HG03039 (cell line): Measurements from ENCODE around the gene VCP.

Experiments
- ATAC-seq: cut with Tn5 transposase; IDR thresholded peaks from one replicate; pipeline ENCODE4 v1.9.1; 2021; ENCODE audit warnings: mild to moderate bottlenecking, moderate library complexity; ENCODE audit not compliant: unreplicated experiment

Gene VCP

GRCh38 chr9:35072461-35073278 lies at the start of gene VCP:
VCP (minus strand) TSS chr9:35072625; CDS start chr9:35072353, 272 bp downstream.
- ATAC-seq, result peak; percentile 75

DNA sequence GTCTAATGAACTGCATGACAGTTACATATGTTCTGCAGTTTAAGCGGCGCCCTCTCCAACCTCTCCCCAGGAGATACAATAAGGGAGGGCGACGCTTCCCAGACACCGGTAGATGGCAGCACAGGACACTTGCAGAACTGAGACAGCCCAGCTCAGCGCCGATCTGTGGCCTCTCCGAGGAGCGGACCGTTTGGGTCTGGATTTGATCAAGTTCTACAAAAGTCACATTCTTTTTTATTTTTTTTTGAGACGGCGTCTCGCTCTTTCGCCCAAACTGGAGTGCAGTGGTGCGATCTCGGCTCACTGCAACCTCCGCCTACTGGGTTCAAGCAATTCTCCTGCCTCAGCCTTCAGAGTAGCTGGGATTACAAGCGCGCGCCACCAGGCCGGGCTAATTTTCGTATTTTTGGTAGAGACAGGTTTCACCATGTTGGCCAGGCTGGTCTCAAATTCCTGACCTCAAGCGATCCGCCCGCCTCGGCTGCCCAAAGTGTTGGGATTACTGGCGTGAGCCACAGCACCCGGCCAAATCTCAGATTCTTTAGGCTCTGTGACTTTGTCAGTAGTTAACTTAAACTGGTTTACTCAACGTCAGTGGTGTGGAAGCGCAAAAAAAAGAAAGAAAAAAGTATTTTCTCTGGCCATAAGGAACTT lies 44.6 kb upstream of the VCP start:
- ATAC-seq, result peak; percentile 42

DNA sequence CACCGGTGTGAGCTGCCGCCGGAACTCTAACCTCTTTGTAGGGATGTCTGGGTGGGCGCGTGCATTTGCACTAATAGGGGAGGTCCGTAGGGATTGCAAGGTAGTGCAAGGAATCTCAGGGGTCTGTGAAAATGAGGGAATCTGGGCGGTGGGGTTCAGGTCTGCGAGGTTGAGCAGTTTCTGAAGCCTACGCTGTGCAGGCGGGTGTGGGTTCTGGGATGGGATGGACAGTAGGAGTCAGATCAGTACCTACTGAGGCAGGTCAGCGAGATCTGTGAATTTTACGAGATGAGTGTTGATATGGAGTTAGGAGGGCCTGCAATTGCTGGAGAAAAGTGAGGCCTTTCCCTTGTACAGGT lies 44.1 kb upstream of the VCP start:
- ATAC-seq, result no peak

- peak; percentile 51 for ATAC-seq
Measured at GRCh38 chr9:35115680-35116538, 43.5 kb upstream of the VCP start, which contains the start of gene ATOSB. ATOSB (minus strand) TSS chr9:35115862; CDS start chr9:35108274, 7,588 bp downstream.

- ATAC-seq, result no peak
Measured at GRCh38 chr9:35114840-35115628, 42.6 kb upstream of the VCP start.

DNA sequence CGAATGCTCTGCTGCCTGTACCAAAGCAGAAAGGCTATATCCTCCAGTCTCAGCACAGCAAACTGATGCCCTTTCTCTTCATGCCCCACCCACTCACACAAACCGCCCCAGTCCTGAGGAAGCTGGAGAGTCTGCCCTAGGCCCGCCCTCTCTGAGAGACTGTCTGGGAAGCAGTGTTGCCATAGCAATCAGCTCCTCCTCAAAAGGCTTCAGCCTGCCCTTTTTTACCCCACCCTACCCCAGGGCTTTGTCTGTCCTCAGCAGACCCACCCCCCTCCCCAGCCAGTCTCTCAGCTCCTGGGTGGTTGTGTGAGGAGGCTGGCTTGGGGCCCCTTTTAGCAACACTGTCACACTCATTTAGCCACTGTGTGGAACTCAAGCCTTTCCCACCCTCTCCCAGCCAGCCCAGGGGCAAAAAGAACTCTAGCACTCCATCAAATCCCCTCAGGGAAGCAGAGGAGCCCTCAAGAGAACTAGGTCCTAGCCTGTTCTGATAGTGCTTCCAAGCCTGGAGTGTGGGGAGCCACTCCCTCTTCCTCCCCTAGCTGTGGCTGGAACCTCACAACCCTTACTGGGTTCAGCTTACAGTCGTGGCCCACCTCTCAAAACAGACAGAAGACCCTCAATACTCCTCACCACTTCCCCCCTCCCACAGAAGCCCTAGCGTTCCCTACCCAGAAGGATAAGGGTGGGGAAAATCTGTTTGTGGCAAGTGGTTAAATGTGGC lies 41.9 kb upstream of the VCP start:
- ATAC-seq, result no peak

DNA sequence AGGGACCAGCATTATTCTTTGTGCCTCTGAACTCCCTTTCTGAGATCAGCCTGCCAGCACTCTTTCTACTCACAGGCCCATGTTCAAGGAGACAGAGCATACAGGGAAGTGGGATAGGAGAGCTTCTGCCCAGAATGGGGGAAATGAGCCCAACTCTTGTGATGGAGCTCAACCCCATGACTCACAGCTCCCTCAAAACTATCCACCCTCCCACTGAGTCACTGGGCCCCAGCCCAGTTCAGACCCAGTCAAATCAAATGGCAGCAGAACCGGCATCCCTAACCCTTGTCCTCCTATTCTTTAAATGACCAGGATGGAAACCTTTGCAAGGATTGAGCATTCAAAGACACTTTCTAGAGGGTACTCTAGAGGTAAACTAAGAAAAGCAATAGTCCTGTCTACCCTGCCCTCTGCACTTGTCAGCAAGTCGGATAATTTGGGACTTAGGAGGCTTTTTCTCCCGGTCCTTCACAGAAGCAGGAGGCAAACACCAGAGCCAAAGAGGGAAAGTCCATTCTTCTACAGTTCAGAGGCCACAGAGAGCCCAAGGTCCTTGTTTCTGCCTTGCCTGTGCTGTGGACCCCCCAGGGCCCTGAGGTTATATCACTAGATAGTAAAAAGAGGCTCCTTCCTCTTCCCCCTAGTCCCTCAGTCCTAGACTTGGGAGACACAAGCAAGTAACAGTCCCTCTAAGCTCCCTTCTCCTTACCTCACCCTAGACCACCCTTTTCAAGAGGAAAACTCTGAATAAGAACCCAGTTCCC lies 40.0 kb upstream of the VCP start:
- ATAC-seq, result no peak

- peak; percentile 78 for ATAC-seq
Measured at GRCh38 chr9:35111001-35111933, 38.8 kb upstream of the VCP start.

- ATAC-seq, result no peak
Measured at GRCh38 chr9:35110327-35110761, 37.9 kb upstream of the VCP start.

- no peak for ATAC-seq
Measured at GRCh38 chr9:35108946-35109575, 36.6 kb upstream of the VCP start.

DNA sequence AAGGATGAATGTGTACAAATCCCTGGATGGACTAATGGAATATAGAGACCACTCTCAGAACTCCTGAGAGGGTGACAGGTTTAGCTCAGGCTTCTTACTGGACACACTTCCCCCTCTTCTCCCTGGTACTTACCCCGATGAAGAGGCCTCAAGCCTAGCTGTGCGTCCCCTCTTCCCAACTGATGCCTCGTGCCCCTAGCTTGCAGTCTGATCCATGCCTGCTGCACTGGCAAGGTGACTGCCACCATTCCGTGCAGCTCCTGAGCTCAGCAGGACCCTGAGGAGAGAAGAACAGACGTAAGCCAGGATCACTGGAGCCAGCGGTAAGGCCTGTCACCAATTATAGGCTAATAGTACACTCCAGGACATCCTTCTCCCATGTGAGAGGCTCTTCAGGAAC lies 36.0 kb upstream of the VCP start:
- no peak for ATAC-seq

- ATAC-seq, result no peak
Measured at GRCh38 chr9:35107297-35108290, 35.2 kb upstream of the VCP start.

DNA sequence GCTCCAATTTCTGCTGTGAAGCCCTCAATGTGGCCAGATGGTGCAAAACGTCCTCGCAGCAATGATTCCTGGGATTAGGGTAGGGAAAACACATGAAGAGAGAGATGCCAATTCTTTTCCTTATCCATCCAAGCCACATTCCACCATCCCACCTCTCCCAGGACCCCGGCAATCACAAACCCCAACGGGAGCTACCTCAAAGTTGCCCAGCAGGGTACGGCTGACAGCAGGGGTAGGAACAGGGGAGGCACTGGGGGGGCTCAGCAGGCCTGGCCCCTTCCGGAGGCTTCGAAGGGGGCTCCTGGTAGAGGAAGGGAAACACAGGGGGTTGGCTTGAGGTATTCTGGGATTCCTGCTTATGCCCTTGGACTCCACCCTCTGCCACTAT lies 33.9 kb upstream of the VCP start:
- ATAC-seq, result no peak

GRCh38 chr9:35105571-35106342 lies 33.3 kb upstream of the VCP start:
- no peak for ATAC-seq

GRCh38 chr9:35105126-35105525 lies 32.7 kb upstream of the VCP start:
- ATAC-seq, result no peak

- ATAC-seq, result no peak
Measured at GRCh38 chr9:35104586-35104985, 32.2 kb upstream of the VCP start.
